Measurements from ENCODE around the gene ODC1.

DNA sequence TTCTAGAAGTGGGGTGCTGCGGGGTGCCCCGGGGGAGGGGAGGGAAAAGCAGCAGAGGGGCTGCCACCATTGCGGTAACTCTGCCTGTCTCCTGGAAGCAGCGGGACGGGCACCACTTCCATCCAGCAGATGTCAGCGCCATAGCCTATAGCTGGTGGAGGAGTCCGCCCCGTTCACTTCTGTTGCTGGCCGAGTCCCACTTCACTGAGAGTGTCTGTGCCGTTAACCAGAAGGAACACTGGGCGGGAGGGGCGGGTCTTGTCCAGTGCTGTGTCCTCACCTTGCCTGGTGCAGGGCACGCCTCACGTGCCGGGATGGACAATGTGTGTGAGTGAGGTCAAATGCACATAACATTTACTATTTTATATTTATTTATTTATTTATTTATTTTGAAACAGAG, 19.3 kb upstream of the ODC1 start:
- TF ChIP-seq, protein P1, sequence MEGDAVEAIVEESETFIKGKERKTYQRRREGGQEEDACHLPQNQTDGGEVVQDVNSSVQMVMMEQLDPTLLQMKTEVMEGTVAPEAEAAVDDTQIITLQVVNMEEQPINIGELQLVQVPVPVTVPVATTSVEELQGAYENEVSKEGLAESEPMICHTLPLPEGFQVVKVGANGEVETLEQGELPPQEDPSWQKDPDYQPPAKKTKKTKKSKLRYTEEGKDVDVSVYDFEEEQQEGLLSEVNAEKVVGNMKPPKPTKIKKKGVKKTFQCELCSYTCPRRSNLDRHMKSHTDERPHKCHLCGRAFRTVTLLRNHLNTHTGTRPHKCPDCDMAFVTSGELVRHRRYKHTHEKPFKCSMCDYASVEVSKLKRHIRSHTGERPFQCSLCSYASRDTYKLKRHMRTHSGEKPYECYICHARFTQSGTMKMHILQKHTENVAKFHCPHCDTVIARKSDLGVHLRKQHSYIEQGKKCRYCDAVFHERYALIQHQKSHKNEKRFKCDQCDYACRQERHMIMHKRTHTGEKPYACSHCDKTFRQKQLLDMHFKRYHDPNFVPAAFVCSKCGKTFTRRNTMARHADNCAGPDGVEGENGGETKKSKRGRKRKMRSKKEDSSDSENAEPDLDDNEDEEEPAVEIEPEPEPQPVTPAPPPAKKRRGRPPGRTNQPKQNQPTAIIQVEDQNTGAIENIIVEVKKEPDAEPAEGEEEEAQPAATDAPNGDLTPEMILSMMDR (IDR thresholded peaks at IDR 0.05), result no peak
- no peak for TF ChIP-seq POLR2AphosphoS5 (IDR thresholded peaks at IDR 0.05)
- no peak for TF ChIP-seq POLR2A (IDR thresholded peaks at IDR 0.05)
